Measurements from ENCODE around the gene TRPM6.

The TRPM6 gene

DNA sequence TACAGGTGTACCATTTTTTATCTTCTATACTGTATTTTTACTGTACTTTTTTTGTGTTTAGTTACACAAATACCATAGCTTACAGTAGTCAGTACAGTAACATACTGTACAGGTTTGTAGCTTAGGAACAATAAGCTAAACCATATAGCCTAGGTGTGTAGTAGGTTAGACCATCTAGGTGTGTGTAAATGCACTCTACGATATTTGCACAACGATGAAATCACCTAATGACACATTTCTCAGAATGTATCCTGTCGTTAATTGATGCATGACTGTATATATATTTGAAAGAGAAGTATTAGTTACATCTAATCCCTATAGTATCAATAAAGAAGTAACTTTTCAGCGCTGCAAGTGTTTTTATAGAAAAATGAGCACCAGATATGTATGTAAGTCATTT lies 138.8 kb downstream of the TRPM6 start:
- no peak for TF ChIP-seq CTBP1 (IDR thresholded peaks at IDR 0.05; ENCODE audit: borderline replicate concordance)
- no peak for TF ChIP-seq L3MBTL2 (conservative IDR thresholded peaks at IDR 0.05)
- TF ChIP-seq, protein P1, sequence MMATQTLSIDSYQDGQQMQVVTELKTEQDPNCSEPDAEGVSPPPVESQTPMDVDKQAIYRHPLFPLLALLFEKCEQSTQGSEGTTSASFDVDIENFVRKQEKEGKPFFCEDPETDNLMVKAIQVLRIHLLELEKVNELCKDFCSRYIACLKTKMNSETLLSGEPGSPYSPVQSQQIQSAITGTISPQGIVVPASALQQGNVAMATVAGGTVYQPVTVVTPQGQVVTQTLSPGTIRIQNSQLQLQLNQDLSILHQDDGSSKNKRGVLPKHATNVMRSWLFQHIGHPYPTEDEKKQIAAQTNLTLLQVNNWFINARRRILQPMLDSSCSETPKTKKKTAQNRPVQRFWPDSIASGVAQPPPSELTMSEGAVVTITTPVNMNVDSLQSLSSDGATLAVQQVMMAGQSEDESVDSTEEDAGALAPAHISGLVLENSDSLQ (IDR thresholded peaks at IDR 0.05) = no peak
- no peak for TF ChIP-seq ZNF384 (IDR thresholded peaks at IDR 0.05)
- CTCF ChIA-PET = no interaction called here
- POLR2A ChIA-PET = no interaction called here
- DNase-seq (ENCODE audit: extremely low spot score) = no peak

- TF ChIP-seq ZNF384 (IDR thresholded peaks at IDR 0.05) = no peak
- TF ChIP-seq SP1 (IDR thresholded peaks at IDR 0.05) = no peak
- TF ChIP-seq ARNT (IDR thresholded peaks at IDR 0.05) = no peak
- no peak for TF ChIP-seq SUZ12 (IDR thresholded peaks at IDR 0.05)
- TF ChIP-seq, protein P1 (IDR thresholded peaks at IDR 0.05) = no peak
- TF ChIP-seq HDGF (IDR thresholded peaks at IDR 0.05; ENCODE audit: borderline replicate concordance) = no peak
- TF ChIP-seq FOXA1 (IDR thresholded peaks at IDR 0.05) = no peak
- TF ChIP-seq CTBP1 (IDR thresholded peaks at IDR 0.05; ENCODE audit: borderline replicate concordance) = no peak
- TF ChIP-seq FOXM1 (IDR thresholded peaks at IDR 0.05; ENCODE audit: borderline replicate concordance) = no peak
- no peak for TF ChIP-seq BHLHE40 (IDR thresholded peaks at IDR 0.05; ENCODE audit: borderline replicate concordance)
- no peak for TF ChIP-seq NFRKB (IDR thresholded peaks at IDR 0.05)
- TF ChIP-seq L3MBTL2 (conservative IDR thresholded peaks at IDR 0.05) = no peak
- no peak for TF ChIP-seq TARDBP (IDR thresholded peaks at IDR 0.05)
- TF ChIP-seq FOXK2 (IDR thresholded peaks at IDR 0.05) = no peak
- no peak for TF ChIP-seq ELF4 (IDR thresholded peaks at IDR 0.05)
- TF ChIP-seq LEF1 (IDR thresholded peaks at IDR 0.05; ENCODE audit: borderline replicate concordance) = no peak
- ChIA-PET POLR2A (no interaction called here), CTCF (no interaction called here)
- DNase-seq (ENCODE audit: extremely low spot score) = peak; percentile 50
Observed at GRCh38 chr9:74742792-74743730, 144.7 kb downstream of the TRPM6 start.

DNA sequence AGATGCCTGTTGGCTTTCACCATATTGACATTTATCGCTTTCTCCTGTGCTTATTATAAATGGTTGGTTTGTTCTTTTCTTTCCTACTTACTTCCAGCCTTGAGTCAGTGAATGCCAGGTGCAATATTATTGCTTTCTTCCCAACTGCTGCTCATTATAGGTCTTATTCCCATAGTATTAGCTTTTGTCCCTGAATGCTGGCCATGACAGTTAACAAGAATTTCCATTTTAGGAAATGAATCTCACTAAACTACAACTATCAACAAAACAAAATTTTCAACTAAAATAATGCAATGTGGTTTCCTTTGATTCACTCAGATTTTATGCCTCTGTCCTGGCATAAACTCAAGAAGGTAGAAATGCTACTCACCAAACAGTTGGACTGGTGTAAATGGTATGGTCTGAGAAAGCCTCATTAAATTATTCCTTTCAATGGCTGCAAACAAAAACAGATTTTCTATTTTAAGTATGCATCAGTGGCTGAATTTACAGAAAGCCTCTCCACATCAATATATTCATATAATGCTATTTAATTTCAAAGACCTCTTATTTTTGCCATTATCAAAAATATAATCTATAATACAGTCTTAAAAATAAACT lies 145.4 kb downstream of the TRPM6 start:
- CTCF ChIA-PET = interaction anchor here (0.7 kb wide), 1 partner anchor 299 kb away, joined by 4 read pairs; no protein-coding TSS in a partner anchor
- TF ChIP-seq SP1 (IDR thresholded peaks at IDR 0.05) (no peak), FOXA1 (IDR thresholded peaks at IDR 0.05) (no peak), CTBP1 (IDR thresholded peaks at IDR 0.05; ENCODE audit: borderline replicate concordance) (no peak), BHLHE40 (IDR thresholded peaks at IDR 0.05; ENCODE audit: borderline replicate concordance) (no peak), HDGF (IDR thresholded peaks at IDR 0.05; ENCODE audit: borderline replicate concordance) (no peak), FOXK2 (IDR thresholded peaks at IDR 0.05) (no peak), L3MBTL2 (conservative IDR thresholded peaks at IDR 0.05) (no peak), LEF1 (IDR thresholded peaks at IDR 0.05; ENCODE audit: borderline replicate concordance) (no peak), FOXM1 (IDR thresholded peaks at IDR 0.05; ENCODE audit: borderline replicate concordance) (no peak), SUZ12 (IDR thresholded peaks at IDR 0.05) (no peak), ELF4 (IDR thresholded peaks at IDR 0.05) (no peak), TARDBP (IDR thresholded peaks at IDR 0.05) (no peak), ARNT (IDR thresholded peaks at IDR 0.05) (no peak), ZNF384 (IDR thresholded peaks at IDR 0.05) (no peak), NFRKB (IDR thresholded peaks at IDR 0.05) (no peak)
- TF ChIP-seq, protein P1 (IDR thresholded peaks at IDR 0.05) = no peak
- DNase-seq (ENCODE audit: extremely low spot score) = no peak
- POLR2A ChIA-PET = no interaction called here

DNA sequence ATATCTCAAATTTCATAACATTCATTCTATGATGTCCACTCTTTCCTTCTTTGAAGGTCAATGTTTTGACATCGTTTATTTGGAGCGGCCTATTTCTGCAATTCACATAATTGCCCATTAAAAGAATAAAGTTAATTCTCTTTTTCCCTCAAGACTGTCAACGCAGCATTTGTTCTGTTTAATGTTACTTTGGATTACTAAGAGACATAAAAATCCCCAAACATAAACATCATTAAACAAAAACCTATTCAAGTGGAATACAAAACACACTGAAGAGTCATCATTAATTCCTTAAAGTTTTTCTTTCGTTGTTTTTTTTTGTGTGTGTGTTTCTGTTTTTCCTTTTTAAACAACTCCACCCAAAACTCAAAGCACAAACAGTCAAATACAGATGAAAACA lies 151.1 kb downstream of the TRPM6 start:
- ChIA-PET POLR2A (no interaction called here), CTCF (no interaction called here)
- no peak for DNase-seq (ENCODE audit: extremely low spot score)
- TF ChIP-seq L3MBTL2 (conservative IDR thresholded peaks at IDR 0.05) = no peak
- TF ChIP-seq CTBP1 (IDR thresholded peaks at IDR 0.05; ENCODE audit: borderline replicate concordance) = no peak
- no peak for TF ChIP-seq ZNF384 (IDR thresholded peaks at IDR 0.05)
- TF ChIP-seq FOXM1 (IDR thresholded peaks at IDR 0.05; ENCODE audit: borderline replicate concordance) = no peak
- TF ChIP-seq FOXK2 (IDR thresholded peaks at IDR 0.05) = no peak
- TF ChIP-seq NFRKB (IDR thresholded peaks at IDR 0.05) = no peak
- TF ChIP-seq, protein P1 (IDR thresholded peaks at IDR 0.05) = no peak
- TF ChIP-seq ELF4 (IDR thresholded peaks at IDR 0.05) = no peak
- TF ChIP-seq ARNT (IDR thresholded peaks at IDR 0.05) = no peak
- TF ChIP-seq TARDBP (IDR thresholded peaks at IDR 0.05) = no peak
- no peak for TF ChIP-seq BHLHE40 (IDR thresholded peaks at IDR 0.05; ENCODE audit: borderline replicate concordance)
- no peak for TF ChIP-seq FOXA1 (IDR thresholded peaks at IDR 0.05)
- TF ChIP-seq LEF1 (IDR thresholded peaks at IDR 0.05; ENCODE audit: borderline replicate concordance) = no peak

DNA sequence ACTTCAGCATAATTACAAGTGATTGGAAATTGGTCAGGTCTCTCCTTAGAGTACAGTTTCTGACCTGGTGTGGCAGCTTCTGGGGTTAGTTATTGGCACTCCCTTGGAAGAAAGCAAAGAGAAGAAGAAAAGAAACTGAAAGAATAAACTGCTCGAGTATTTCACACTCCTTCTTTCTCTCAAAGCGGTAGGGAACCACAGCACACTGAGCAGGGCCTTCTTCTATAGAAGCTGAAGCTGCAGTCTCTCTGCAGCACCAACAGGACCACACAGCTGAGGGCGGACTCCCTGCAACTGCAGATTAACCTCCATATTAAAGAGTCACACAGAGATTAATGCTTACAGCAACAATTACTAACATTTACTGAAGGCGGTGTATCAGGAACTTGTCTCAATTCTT lies 152.0 kb downstream of the TRPM6 start:
- TF ChIP-seq TARDBP (IDR thresholded peaks at IDR 0.05) = no peak
- TF ChIP-seq ZNF384 (IDR thresholded peaks at IDR 0.05) = no peak
- TF ChIP-seq SP1 (IDR thresholded peaks at IDR 0.05) = no peak
- TF ChIP-seq FOXK2 (IDR thresholded peaks at IDR 0.05) = no peak
- TF ChIP-seq FOXM1 (IDR thresholded peaks at IDR 0.05; ENCODE audit: borderline replicate concordance) = no peak
- no peak for TF ChIP-seq BHLHE40 (IDR thresholded peaks at IDR 0.05; ENCODE audit: borderline replicate concordance)
- TF ChIP-seq FOXA1 (IDR thresholded peaks at IDR 0.05) = no peak
- TF ChIP-seq, protein P1 (IDR thresholded peaks at IDR 0.05) = no peak
- no peak for TF ChIP-seq SUZ12 (IDR thresholded peaks at IDR 0.05)
- DNase-seq (ENCODE audit: extremely low spot score) = no peak
- CTCF ChIA-PET = no interaction called here
- POLR2A ChIA-PET = no interaction called here

Measured in HEK293T (cell line).